Measurements from ENCODE around the gene KRTAP4-9. TPM values are rescaled to one million over a fixed set of nuclear protein-coding genes. Genes with fewer than 3 reads are reported as not detected.
A peak's percentile ranks its signal among the peaks of the same experiment; 100 is the strongest.
"Not testable (repeated sequence)": the region's sequence is repeated elsewhere in the genome, so short reads cannot be mapped to it uniquely, and the experiment has no call there.

The KRTAP4-9 gene
- total RNA-seq, 1 donor, result not detected

- no peak for DNase-seq (ENCODE audit: insufficient read length, low spot score, missing footprints)
- Histone ChIP-seq H3K36me3 (ENCODE audit: insufficient read depth, low read length) (no peaks in the 10 kb centered on the region), H3K27me3 (ENCODE audit: insufficient read depth, low read length) (no peaks in the 10 kb centered on the region), H2AFZ (ENCODE audit: low read length) (no peak overlapping the region), H3K4me2 (ENCODE audit: insufficient read depth, low read length) (no peak overlapping the region), H3K79me2 (ENCODE audit: insufficient read depth, low read length) (no peaks in the 10 kb centered on the region), H3K4me3 (ENCODE audit: insufficient read depth, low read length) (peak overlapping the region; percentile 39), H3K27ac (ENCODE audit: low read depth, low read length) (no peak overlapping the region), H3K9me3 (ENCODE audit: low read depth, low read length) (no peaks in the 10 kb centered on the region), H3K4me1 (ENCODE audit: insufficient read depth, low read length) (no peaks in the 10 kb centered on the region), H4K20me1 (ENCODE audit: insufficient read depth, low read length) (no peaks in the 10 kb centered on the region)
- no peak for TF ChIP-seq CTCF (IDR thresholded peaks at IDR 0.05; ENCODE audit: extremely low read depth, low read depth, low read length)
Observed at GRCh38 chr17:41111151-41111885, 6.1 kb downstream of the KRTAP4-9 start.

- no peak overlapping the region for H3K4me2 ChIP-seq (ENCODE audit: insufficient read depth, low read length)
- no peak for DNase-seq (ENCODE audit: insufficient read length, low spot score, missing footprints)
Observed at GRCh38 chr17:41116297-41116696, 11.1 kb downstream of the KRTAP4-9 start.

GRCh38 chr17:41117846-41118386, 12.7 kb downstream of the KRTAP4-9 start, which contains the start of gene KRTAP4-11:
KRTAP4-11 (minus strand) TSS chr17:41118373; CDS start chr17:41118315, 58 bp downstream.
- DNase-seq (ENCODE audit: insufficient read length, low spot score, missing footprints); H3K27me3 ChIP-seq (ENCODE audit: insufficient read depth, low read length); H2AFZ ChIP-seq (ENCODE audit: low read length); H3K4me3 ChIP-seq (ENCODE audit: insufficient read depth, low read length); H3K36me3 ChIP-seq (ENCODE audit: insufficient read depth, low read length); H3K79me2 ChIP-seq (ENCODE audit: insufficient read depth, low read length); H3K9me3 ChIP-seq (ENCODE audit: low read depth, low read length); H4K20me1 ChIP-seq (ENCODE audit: insufficient read depth, low read length): not testable (repeated sequence)
- Histone ChIP-seq H3K4me1 (ENCODE audit: insufficient read depth, low read length) (peaks cover 13% of the 10 kb centered on the region), H3K27ac (ENCODE audit: low read depth, low read length) (peak within 1 kb of the TSS; percentile 24), H3K4me2 (ENCODE audit: insufficient read depth, low read length) (peak within 1 kb of the TSS; percentile 4)

More at GRCh38 chr17:41116297-41116696, 11.1 kb downstream of the KRTAP4-9 start:
- no peaks in the 10 kb centered on the region for H3K27me3 ChIP-seq (ENCODE audit: insufficient read depth, low read length)
- no peak overlapping the region for H2AFZ ChIP-seq (ENCODE audit: low read length)
- H3K4me3 ChIP-seq (ENCODE audit: insufficient read depth, low read length), result no peak overlapping the region
- no peaks in the 10 kb centered on the region for H3K9me3 ChIP-seq (ENCODE audit: low read depth, low read length)
- TF ChIP-seq CTCF (IDR thresholded peaks at IDR 0.05; ENCODE audit: extremely low read depth, low read depth, low read length), result no peak
- no peaks in the 10 kb centered on the region for H3K79me2 ChIP-seq (ENCODE audit: insufficient read depth, low read length)
- H3K36me3 ChIP-seq (ENCODE audit: insufficient read depth, low read length), result no peaks in the 10 kb centered on the region
- no peak overlapping the region for H3K27ac ChIP-seq (ENCODE audit: low read depth, low read length)
- H4K20me1 ChIP-seq (ENCODE audit: insufficient read depth, low read length), result no peaks in the 10 kb centered on the region
- H3K4me1 ChIP-seq (ENCODE audit: insufficient read depth, low read length), result peaks cover 13% of the 10 kb centered on the region

GRCh38 chr17:41118721-41119120, 13.5 kb downstream of the KRTAP4-9 start:
- H2AFZ ChIP-seq (ENCODE audit: low read length), result no peak overlapping the region
- H3K4me2 ChIP-seq (ENCODE audit: insufficient read depth, low read length), result peak overlapping the region; percentile 4
- TF ChIP-seq CTCF (IDR thresholded peaks at IDR 0.05; ENCODE audit: extremely low read depth, low read depth, low read length), result no peak
- H3K9me3 ChIP-seq (ENCODE audit: low read depth, low read length), result no peaks in the 10 kb centered on the region
- peaks cover 13% of the 10 kb centered on the region for H3K4me1 ChIP-seq (ENCODE audit: insufficient read depth, low read length)
- no peaks in the 10 kb centered on the region for H4K20me1 ChIP-seq (ENCODE audit: insufficient read depth, low read length)
- H3K4me3 ChIP-seq (ENCODE audit: insufficient read depth, low read length), result no peak overlapping the region
- H3K79me2 ChIP-seq (ENCODE audit: insufficient read depth, low read length), result no peaks in the 10 kb centered on the region
- no peaks in the 10 kb centered on the region for H3K27me3 ChIP-seq (ENCODE audit: insufficient read depth, low read length)
- DNase-seq (ENCODE audit: insufficient read length, low spot score, missing footprints), result no peak
- H3K36me3 ChIP-seq (ENCODE audit: insufficient read depth, low read length), result no peaks in the 10 kb centered on the region
- H3K27ac ChIP-seq (ENCODE audit: low read depth, low read length), result peak overlapping the region; percentile 24

- H3K4me3 ChIP-seq (ENCODE audit: insufficient read depth, low read length); H3K4me2 ChIP-seq (ENCODE audit: insufficient read depth, low read length); H3K27me3 ChIP-seq (ENCODE audit: insufficient read depth, low read length); H2AFZ ChIP-seq (ENCODE audit: low read length); H3K79me2 ChIP-seq (ENCODE audit: insufficient read depth, low read length); H3K36me3 ChIP-seq (ENCODE audit: insufficient read depth, low read length); H3K27ac ChIP-seq (ENCODE audit: low read depth, low read length); DNase-seq (ENCODE audit: insufficient read length, low spot score, missing footprints); H3K9me3 ChIP-seq (ENCODE audit: low read depth, low read length); H4K20me1 ChIP-seq (ENCODE audit: insufficient read depth, low read length): not testable (repeated sequence)
- peaks cover 22% of the 10 kb centered on the region for H3K4me1 ChIP-seq (ENCODE audit: insufficient read depth, low read length)
Observed at GRCh38 chr17:41119696-41120690, 14.8 kb downstream of the KRTAP4-9 start.

All from osteoblast (primary cell).